ENCODE data around the gene FOXO3.

FOXO3 gene

GRCh38 chr6:108610957-108611586, 50.4 kb downstream of the FOXO3 start:
- no peak for TF ChIP-seq CTCF (conservative IDR thresholded peaks at IDR 0.05; ENCODE audit: low read depth)
- CTCF ChIA-PET: no interaction called here
- no peak overlapping the region for H3K27ac ChIP-seq
- POLR2A ChIA-PET (ENCODE audit: low non-redundant PET): no interaction called here
- no peak for DNase-seq (ENCODE audit: low spot score)

- DNase-seq (ENCODE audit: low spot score): no peak
- POLR2A ChIA-PET (ENCODE audit: low non-redundant PET): no interaction called here
- no peak overlapping the region for H3K27ac ChIP-seq
- CTCF ChIA-PET: interaction anchor here (0.6 kb wide), 1 partner anchor 14 kb away, joined by 5 read pairs; no protein-coding TSS in a partner anchor
- TF ChIP-seq CTCF (conservative IDR thresholded peaks at IDR 0.05; ENCODE audit: low read depth): no peak
Observed at GRCh38 chr6:108612852-108613251, 52.1 kb downstream of the FOXO3 start.

GRCh38 chr6:108616544-108616943, 55.8 kb downstream of the FOXO3 start:
- ChIA-PET POLR2A (ENCODE audit: low non-redundant PET) (no interaction called here), CTCF (interaction anchor here (0.6 kb wide), 1 partner anchor 127 kb away, joined by 3 read pairs; no protein-coding TSS in a partner anchor)
- peak overlapping the region; percentile 44; the same call in 1 of the 2 replicates for H3K27ac ChIP-seq
- no peak for DNase-seq (ENCODE audit: low spot score)
- no peak for TF ChIP-seq CTCF (conservative IDR thresholded peaks at IDR 0.05; ENCODE audit: low read depth)

- ChIA-PET CTCF (interaction anchor here (0.6 kb wide), 3 partner anchors 119 to 510 kb away, joined by 3 to 4 read pairs (median 3); no protein-coding TSS in a partner anchor), POLR2A (ENCODE audit: low non-redundant PET) (no interaction called here)
- no peak overlapping the region for H3K27ac ChIP-seq
- TF ChIP-seq CTCF (conservative IDR thresholded peaks at IDR 0.05; ENCODE audit: low read depth): no peak
- DNase-seq (ENCODE audit: low spot score): no peak
Observed at GRCh38 chr6:108616973-108617372, 56.3 kb downstream of the FOXO3 start.

- no peak overlapping the region for H3K27ac ChIP-seq
- CTCF ChIA-PET: no interaction called here
- no peak for DNase-seq (ENCODE audit: low spot score)
- TF ChIP-seq CTCF (conservative IDR thresholded peaks at IDR 0.05; ENCODE audit: low read depth): no peak
- POLR2A ChIA-PET (ENCODE audit: low non-redundant PET): no interaction called here
Observed at GRCh38 chr6:108618623-108619152, 58.0 kb downstream of the FOXO3 start.

- TF ChIP-seq CTCF (conservative IDR thresholded peaks at IDR 0.05; ENCODE audit: low read depth): no peak
- no peak overlapping the region for H3K27ac ChIP-seq
- ChIA-PET POLR2A (ENCODE audit: low non-redundant PET) (no interaction called here), CTCF (interaction anchor here (0.7 kb wide), 1 partner anchor 161 kb away, joined by 3 read pairs; no protein-coding TSS in a partner anchor)
- DNase-seq (ENCODE audit: low spot score): peak; percentile 57
Observed at GRCh38 chr6:108619431-108620197, 58.9 kb downstream of the FOXO3 start.
